HG02840 (cell line): ENCODE results near the gene FGFR1OP2.
"Not testable (repeated sequence)": the region's sequence is repeated elsewhere in the genome, so short reads cannot be mapped to it uniquely, and the experiment has no call there.

Experiments
- ATAC-seq: cut with Tn5 transposase; IDR thresholded peaks from one replicate; pipeline ENCODE4 v1.9.1; 2021; ENCODE audit warnings: mild to moderate bottlenecking, moderate library complexity, moderate number of reproducible peaks; ENCODE audit not compliant: unreplicated experiment, low FRiP score

The FGFR1OP2 gene

GRCh38 chr12:26937863-26938700, at the start of gene FGFR1OP2, which contains the start of gene INTS13:
Gene FGFR1OP2 (plus strand): TSS chr12:26938470. CDS start chr12:26954159, 15,689 bp downstream.
Gene INTS13 (minus strand): TSS chr12:26937981. CDS start chr12:26936803, 1,178 bp downstream.
- ATAC-seq = peak; percentile 85

GRCh38 chr12:26890784-26891183, 47.5 kb upstream of the FGFR1OP2 start:
- ATAC-seq = no peak

GRCh38 chr12:26891704-26892103, 46.6 kb upstream of the FGFR1OP2 start:
- ATAC-seq = no peak

- no peak for ATAC-seq
These were observed 42.6 kb upstream of the FGFR1OP2 start for GRCh38 chr12:26895672-26896071.

- ATAC-seq = no peak
These were observed 41.4 kb upstream of the FGFR1OP2 start for GRCh38 chr12:26896913-26897312.

GRCh38 chr12:26903396-26903795, 34.9 kb upstream of the FGFR1OP2 start:
- not testable (repeated sequence) for ATAC-seq

- no peak for ATAC-seq
These were observed 32.2 kb upstream of the FGFR1OP2 start for GRCh38 chr12:26906024-26906423.

- ATAC-seq = no peak
These were observed 31.6 kb upstream of the FGFR1OP2 start for GRCh38 chr12:26906704-26907103.

- no peak for ATAC-seq
These were observed 19.7 kb upstream of the FGFR1OP2 start for GRCh38 chr12:26918321-26919215.

- ATAC-seq = no peak
These were observed 19.1 kb upstream of the FGFR1OP2 start for GRCh38 chr12:26919216-26919555.

- ATAC-seq = no peak
These were observed 16.4 kb upstream of the FGFR1OP2 start for GRCh38 chr12:26921886-26922285.

- no peak for ATAC-seq
These were observed 9.6 kb upstream of the FGFR1OP2 start for GRCh38 chr12:26928661-26929060.

GRCh38 chr12:26929590-26929989, 8.7 kb upstream of the FGFR1OP2 start:
- ATAC-seq = no peak

- no peak for ATAC-seq
These were observed 2.5 kb upstream of the FGFR1OP2 start for GRCh38 chr12:26935636-26936378.

GRCh38 chr12:26936559-26937442, 1.5 kb upstream of the FGFR1OP2 start:
- ATAC-seq = no peak

GRCh38 chr12:26937443-26937862, 817 bp upstream of the FGFR1OP2 start:
- no peak for ATAC-seq

GRCh38 chr12:26938701-26939062, 412 bp downstream of the FGFR1OP2 start:
- peak; percentile 17 for ATAC-seq

- ATAC-seq = no peak
These were observed 1.0 kb downstream of the FGFR1OP2 start for GRCh38 chr12:26939192-26939832.

GRCh38 chr12:26939953-26940352, 1.7 kb downstream of the FGFR1OP2 start:
- ATAC-seq = no peak
